PC-9 (cell line): ENCODE measurements around the gene CDC25A. TPM values are rescaled to one million over a fixed set of nuclear protein-coding genes. Genes with fewer than 3 reads are reported as not detected.
A peak's percentile ranks its signal among the peaks of the same experiment; 100 is the strongest.

Experiments
- Bru-seq: library from RNA; stranded (reverse); fragments of 400-500 nt; gene quantifications from one replicate; lab custom pipeline; 2021; lab: Mats Ljungman, UMichigan
- BruChase-seq, 2 experiments: library from RNA; stranded (reverse); fragments of 400-500 nt; gene quantifications; one replicate each; lab custom pipeline; 2021; lab: Mats Ljungman, UMichigan
- BruUV-seq: library from RNA; stranded (reverse); fragments of 400-500 nt; replicated peaks from 2 replicates; lab custom pipeline; 2021; lab: Mats Ljungman, UMichigan
- CTCF ChIA-PET: fragments of 300-600 bp; sonication (Branson Sonifier 250); formaldehyde crosslinking; loops from one replicate; lab custom pipeline; 2022; ENCODE audit warnings: antibody characterized with exemption; lab: Charles Lee
- POLR2A ChIA-PET: fragments of 300-600 bp; sonication (Branson Sonifier 250); formaldehyde crosslinking; loops from one replicate; lab custom pipeline; 2022; ENCODE audit warnings: antibody characterized with exemption; ENCODE audit not compliant: unreplicated experiment; lab: Charles Lee
- DNase-seq, 2 experiments: peaks; one replicate each; pipeline versions ENCODE4 v3.0.0 to v3.0.0-alpha.2; 2015 to 2022; ENCODE audit warnings: mixed read lengths in 1 of 2
- H2AFZ ChIP-seq: fragments of 200-600 bp; sonication (generic); 2 replicates; pipeline ENCODE4 v1.8.1; 2017; ENCODE audit warnings: antibody characterized with exemption
- H3F3A ChIP-seq: fragments of 200-600 bp; sonication (generic); 2 replicates; pipeline ENCODE4 v1.8.1; 2017; ENCODE audit warnings: antibody characterized with exemption, mild to moderate bottlenecking, low read depth; ENCODE audit not compliant: insufficient read depth
- H3K27ac ChIP-seq: fragments of 200-600 bp; sonication (generic); 2 replicates; pipeline ENCODE4 v1.6.1; 2016; ENCODE audit warnings: mixed run types
- H3K27me3 ChIP-seq: fragments of 200-600 bp; sonication (generic); 2 replicates; pipeline ENCODE4 v1.6.1; 2016; ENCODE audit warnings: low read depth, mixed run types; ENCODE audit not compliant: insufficient read depth
- H3K36me3 ChIP-seq: fragments of 200-600 bp; sonication (generic); 2 replicates; pipeline ENCODE4 v1.6.1; 2016; ENCODE audit warnings: low read depth, mixed run types
- H3K4me1 ChIP-seq: fragments of 200-600 bp; sonication (generic); replicated peaks from 2 replicates; pipeline ENCODE4 v1.6.1; 2016; ENCODE audit warnings: mixed run types; ENCODE audit not compliant: insufficient read depth
- H3K4me2 ChIP-seq: fragments of 200-600 bp; sonication (generic); 2 replicates; pipeline ENCODE4 v1.6.1; 2017; ENCODE audit warnings: mixed run types
- H3K4me3 ChIP-seq: fragments of 200-600 bp; sonication (generic); 2 replicates; pipeline ENCODE4 v1.6.1; 2016; ENCODE audit warnings: mixed run types
- H3K79me2 ChIP-seq: fragments of 200-600 bp; sonication (generic); 2 replicates; pipeline ENCODE4 v1.6.1; 2017; ENCODE audit warnings: low read depth, mixed run types
- H3K9me2 ChIP-seq: fragments of 200-600 bp; sonication (generic); 2 replicates; pipeline ENCODE4 v1.8.1; 2017; ENCODE audit warnings: mild to moderate bottlenecking; ENCODE audit not compliant: insufficient read depth
- H3K9me3 ChIP-seq: fragments of 200-600 bp; sonication (generic); 2 replicates; pipeline ENCODE4 v1.8.1; 2016; ENCODE audit warnings: low read depth; ENCODE audit not compliant: insufficient read depth
- H4K20me1 ChIP-seq: fragments of 200-600 bp; sonication (generic); 2 replicates; pipeline ENCODE4 v1.8.1; 2017; ENCODE audit not compliant: insufficient read depth
- CTCF ChIP-seq: fragments of 200-600 bp; sonication (generic); conservative IDR thresholded peaks from 2 replicates; pipeline ENCODE4 v1.6.1; 2017; ENCODE audit warnings: mixed run types, antibody characterized with exemption, mild to moderate bottlenecking, moderate library complexity
- EZH2 ChIP-seq: fragments of 200-600 bp; sonication (generic); IDR thresholded peaks from 2 replicates; pipeline ENCODE4 v1.8.0; 2017; ENCODE audit warnings: antibody characterized with exemption, low read depth
- intact Hi-C: fragments of 100-400 bp; cut with micrococcal nuclease; formaldehyde crosslinking; loops from one replicate; pipeline ENCODE4 v1.10.0; 2022; ENCODE audit not compliant: unreplicated experiment
- long read RNA-seq: library from polyadenylated mRNA; stranded (forward); transcript quantifications from one replicate; pipeline ENCODE4 v2.0.0, GENCODE V29; 2022
- total RNA-seq: library from RNA; stranded (reverse); gene quantifications from 2 replicates; pipeline ENCODE4 v1.2.3, GENCODE V29; 2021

The CDC25A gene
- total RNA-seq (9.7 and 10.5 TPM in 2 replicates), Bru-seq, nascent RNA (percentile 80 among the genes with signal in this experiment), BruChase-seq, experiment 1, labeled RNA remaining after a 2-hour chase (percentile 58 among the genes with signal in this experiment), BruChase-seq, experiment 2, labeled RNA remaining after a 6-hour chase (percentile 75 among the genes with signal in this experiment)
- long read RNA-seq, partial matches to known transcripts, result 3 of 6 reads
- long read RNA-seq, other reads (novel, unspliced or antisense), result 3 of 6 reads

DNA sequence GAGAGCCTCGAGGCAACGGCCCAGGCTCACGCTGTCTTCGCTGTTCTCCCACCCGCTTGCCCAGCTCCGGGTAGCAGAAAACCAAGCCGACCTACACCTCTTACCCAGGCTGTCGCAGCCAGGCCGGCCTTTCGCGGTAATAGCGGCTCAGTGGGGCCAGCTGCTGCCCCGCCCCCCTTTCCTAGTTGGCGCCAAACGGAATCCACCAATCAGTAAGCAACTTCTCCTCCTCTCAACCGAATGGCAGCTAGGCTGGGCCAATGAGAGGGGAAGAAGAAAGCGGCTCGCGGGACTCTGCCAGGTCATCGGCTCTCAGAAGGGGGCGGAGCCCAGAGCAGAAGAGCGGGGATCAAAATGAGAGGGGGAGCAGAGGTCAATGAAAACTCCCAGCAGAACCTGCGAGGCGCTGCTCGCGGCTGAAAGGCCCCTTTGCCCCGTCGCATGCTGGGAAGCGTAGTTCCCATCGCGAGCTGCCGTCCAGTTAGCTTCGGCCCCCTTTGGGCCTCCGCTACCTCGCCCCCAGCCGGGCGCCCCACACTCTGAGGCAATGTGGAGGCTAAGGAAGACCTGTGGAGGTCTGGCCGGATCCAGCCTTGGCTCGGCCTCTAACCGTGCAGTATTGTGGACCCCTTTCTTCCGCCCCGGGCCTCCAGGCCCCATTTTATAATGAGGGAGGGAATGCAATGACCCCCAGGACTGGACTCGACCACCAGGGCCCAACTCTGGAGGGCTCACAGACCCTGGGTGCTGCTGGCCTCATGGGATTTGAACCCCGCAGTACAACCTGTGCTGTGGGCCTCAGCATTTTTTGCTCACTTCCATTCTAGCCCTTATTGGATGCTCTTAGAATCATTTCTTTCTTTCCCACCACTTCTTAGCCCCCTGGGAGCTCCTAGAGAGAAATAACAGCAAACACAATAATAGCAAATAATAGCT lies at the start of gene CDC25A:
CDC25A (minus strand) TSS at position 152 of the 936 bp plus-strand sequence. CDS start 470 bp downstream, outside the sequence.
- peak within 1 kb of the TSS; percentile 99 for H2AFZ ChIP-seq
- H3K4me1 ChIP-seq, result peaks cover 10% of the 10 kb centered on the region; the same call in 1 of the 2 replicates
- no peaks in the 10 kb centered on the region for H3K9me2 ChIP-seq
- BruUV-seq, result no TSS peak
- POLR2A ChIA-PET, result interaction anchor here (0.5 to 1.2 kb wide), 10 partner anchors 99 to 1615 kb away, joined by 3 to 13 read pairs (median 3); partner anchors contain the start of genes INKA1 and QRICH1
- peaks cover 23% of the 10 kb centered on the region for H3K79me2 ChIP-seq
- no peaks in the 10 kb centered on the region for H4K20me1 ChIP-seq
- CTCF ChIA-PET, result interaction anchor here (0.6 to 1.2 kb wide), 2 partner anchors 118 to 247 kb away, joined by 3 to 5 read pairs; no protein-coding TSS in a partner anchor
- H3K27ac ChIP-seq, result no peak within 1 kb of the TSS
- intact Hi-C loops, result loop anchor here (2.0 kb wide), 1 partner anchor 52 kb away; the partner anchor contains the start of gene ZNF589
- peak within 1 kb of the TSS; percentile 87 for H3K4me3 ChIP-seq
- peak; percentile 96 for DNase-seq
- peak within 1 kb of the TSS; percentile 83 for H3K4me2 ChIP-seq
- no peak for TF ChIP-seq EZH2
- no peak for TF ChIP-seq CTCF
- no peaks in the 10 kb centered on the region for H3K9me3 ChIP-seq
- peaks cover 3% of the 10 kb centered on the region; the same call in 1 of the 2 replicates for H3F3A ChIP-seq
- 0 out of 2 replicates have a peak, but pooled peaks cover 5% of the 10 kb centered on the region for H3K36me3 ChIP-seq
- no peaks in the 10 kb centered on the region for H3K27me3 ChIP-seq

- Histone ChIP-seq H3K4me1 (0 out of 2 replicates have a peak, but pooled peaks cover 15% of the 10 kb centered on the region), H3F3A (peaks cover 10% of the 10 kb centered on the region; the same call in 1 of the 2 replicates), H3K4me2 (no peak overlapping the region), H3K9me2 (no peaks in the 10 kb centered on the region), H3K9me3 (no peaks in the 10 kb centered on the region), H3K36me3 (no peaks in the 10 kb centered on the region), H3K79me2 (no peaks in the 10 kb centered on the region), H3K27ac (no peak overlapping the region), H3K27me3 (no peaks in the 10 kb centered on the region), H3K4me3 (no peak overlapping the region), H2AFZ (no peak overlapping the region), H4K20me1 (no peaks in the 10 kb centered on the region)
- intact Hi-C loops, result no loop called here
- TF ChIP-seq EZH2 (no peak), CTCF (no peak)
- ChIA-PET CTCF (no interaction called here), POLR2A (no interaction called here)
- BruUV-seq, result no TSS peak
- DNase-seq, result no peak
These were observed 48.3 kb upstream of the CDC25A start for GRCh38 chr3:48236531-48236930.

DNA sequence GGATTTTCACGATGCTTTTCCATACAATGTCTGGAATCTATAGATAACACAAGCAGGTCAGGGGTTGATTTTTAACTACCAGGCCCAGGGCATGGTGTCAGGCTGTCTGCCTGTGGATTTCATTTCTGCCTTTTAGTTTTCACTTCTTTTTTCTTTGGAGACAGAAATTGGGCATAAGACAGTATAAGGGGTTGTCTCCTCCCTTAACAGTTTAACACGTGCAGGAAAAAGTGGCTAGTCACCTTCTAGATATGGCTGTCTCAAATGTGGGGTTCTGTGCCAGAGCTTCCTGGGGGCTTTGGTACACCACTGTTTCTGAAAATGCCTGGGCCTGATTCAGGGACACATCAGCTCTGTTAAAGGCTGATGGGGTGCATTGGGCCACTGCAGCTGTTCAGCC lies 45.3 kb upstream of the CDC25A start:
- ChIA-PET CTCF (no interaction called here), POLR2A (no interaction called here)
- H3K36me3 ChIP-seq, result no peaks in the 10 kb centered on the region
- H2AFZ ChIP-seq, result no peak overlapping the region
- no peak overlapping the region for H3K4me2 ChIP-seq
- H3K4me1 ChIP-seq, result 0 out of 2 replicates have a peak, but pooled peaks cover 15% of the 10 kb centered on the region
- intact Hi-C loops, result no loop called here
- peaks cover 10% of the 10 kb centered on the region; the same call in 1 of the 2 replicates for H3F3A ChIP-seq
- no peak overlapping the region for H3K27ac ChIP-seq
- BruUV-seq, result no TSS peak
- H3K79me2 ChIP-seq, result no peaks in the 10 kb centered on the region
- no peak overlapping the region for H3K4me3 ChIP-seq
- TF ChIP-seq CTCF (no peak), EZH2 (no peak)
- no peaks in the 10 kb centered on the region for H3K27me3 ChIP-seq
- no peak for DNase-seq
- H3K9me3 ChIP-seq, result no peaks in the 10 kb centered on the region
- H3K9me2 ChIP-seq, result no peaks in the 10 kb centered on the region
- no peaks in the 10 kb centered on the region for H4K20me1 ChIP-seq
